ENCODE results near the gene PHLDB2.

DNA sequence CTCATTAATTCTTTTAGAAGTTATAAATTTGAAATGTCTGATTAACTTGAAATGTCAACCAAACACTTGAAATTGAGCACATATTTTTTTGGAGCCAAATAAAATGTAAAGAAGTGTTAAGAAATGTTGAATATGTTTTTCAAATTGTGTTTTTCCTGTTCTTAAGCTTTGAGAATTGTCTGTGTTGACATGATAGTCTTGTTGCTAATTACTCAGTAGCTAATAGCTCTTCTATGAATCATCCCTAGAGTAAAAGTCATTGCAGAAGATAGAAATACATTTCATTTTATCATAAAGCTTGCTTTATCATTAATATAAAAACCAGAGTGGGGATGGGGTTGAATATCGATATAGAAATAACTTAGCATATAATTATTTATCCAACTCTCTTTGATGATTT is 77.9 kb downstream of the PHLDB2 start:
- TF ChIP-seq, protein P1, sequence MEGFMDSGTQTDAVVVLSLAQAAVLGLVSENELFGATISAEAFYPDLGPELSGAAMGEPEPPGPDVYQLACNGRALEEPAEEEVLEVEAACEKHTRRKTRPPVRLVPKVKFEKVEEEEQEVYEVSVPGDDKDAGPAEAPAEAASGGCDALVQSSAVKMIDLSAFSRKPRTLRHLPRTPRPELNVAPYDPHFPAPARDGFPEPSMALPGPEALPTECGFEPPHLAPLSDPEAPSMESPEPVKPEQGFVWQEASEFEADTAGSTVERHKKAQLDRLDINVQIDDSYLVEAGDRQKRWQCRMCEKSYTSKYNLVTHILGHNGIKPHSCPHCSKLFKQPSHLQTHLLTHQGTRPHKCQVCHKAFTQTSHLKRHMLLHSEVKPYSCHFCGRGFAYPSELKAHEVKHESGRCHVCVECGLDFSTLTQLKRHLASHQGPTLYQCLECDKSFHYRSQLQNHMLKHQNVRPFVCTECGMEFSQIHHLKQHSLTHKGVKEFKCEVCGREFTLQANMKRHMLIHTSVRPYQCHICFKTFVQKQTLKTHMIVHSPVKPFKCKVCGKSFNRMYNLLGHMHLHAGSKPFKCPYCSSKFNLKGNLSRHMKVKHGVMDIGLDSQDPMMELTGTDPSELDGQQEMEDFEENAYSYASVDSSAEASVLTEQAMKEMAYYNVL (CRISPR knock-in tag; IDR thresholded peaks at IDR 0.05; ENCODE audit: borderline replicate concordance), result no peak
- no peak for TF ChIP-seq ATAD3A (CRISPR knock-in tag; IDR thresholded peaks at IDR 0.05)
- TF ChIP-seq, protein P2, sequence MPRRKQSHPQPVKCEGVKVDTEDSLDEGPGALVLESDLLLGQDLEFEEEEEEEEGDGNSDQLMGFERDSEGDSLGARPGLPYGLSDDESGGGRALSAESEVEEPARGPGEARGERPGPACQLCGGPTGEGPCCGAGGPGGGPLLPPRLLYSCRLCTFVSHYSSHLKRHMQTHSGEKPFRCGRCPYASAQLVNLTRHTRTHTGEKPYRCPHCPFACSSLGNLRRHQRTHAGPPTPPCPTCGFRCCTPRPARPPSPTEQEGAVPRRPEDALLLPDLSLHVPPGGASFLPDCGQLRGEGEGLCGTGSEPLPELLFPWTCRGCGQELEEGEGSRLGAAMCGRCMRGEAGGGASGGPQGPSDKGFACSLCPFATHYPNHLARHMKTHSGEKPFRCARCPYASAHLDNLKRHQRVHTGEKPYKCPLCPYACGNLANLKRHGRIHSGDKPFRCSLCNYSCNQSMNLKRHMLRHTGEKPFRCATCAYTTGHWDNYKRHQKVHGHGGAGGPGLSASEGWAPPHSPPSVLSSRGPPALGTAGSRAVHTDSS (CRISPR knock-in tag; conservative IDR thresholded peaks at IDR 0.05), result no peak
- TF ChIP-seq HNRNPK (IDR thresholded peaks at IDR 0.05; ENCODE audit: low read depth, low read length, poor library complexity, severe bottlenecking), result no peak
- no peak for TF ChIP-seq GABPA (IDR thresholded peaks at IDR 0.05; ENCODE audit: low read depth, low read length)
- no peak for TF ChIP-seq GABPA (CRISPR knock-in tag; IDR thresholded peaks at IDR 0.05; ENCODE audit: low read depth)
- TF ChIP-seq, protein P3, sequence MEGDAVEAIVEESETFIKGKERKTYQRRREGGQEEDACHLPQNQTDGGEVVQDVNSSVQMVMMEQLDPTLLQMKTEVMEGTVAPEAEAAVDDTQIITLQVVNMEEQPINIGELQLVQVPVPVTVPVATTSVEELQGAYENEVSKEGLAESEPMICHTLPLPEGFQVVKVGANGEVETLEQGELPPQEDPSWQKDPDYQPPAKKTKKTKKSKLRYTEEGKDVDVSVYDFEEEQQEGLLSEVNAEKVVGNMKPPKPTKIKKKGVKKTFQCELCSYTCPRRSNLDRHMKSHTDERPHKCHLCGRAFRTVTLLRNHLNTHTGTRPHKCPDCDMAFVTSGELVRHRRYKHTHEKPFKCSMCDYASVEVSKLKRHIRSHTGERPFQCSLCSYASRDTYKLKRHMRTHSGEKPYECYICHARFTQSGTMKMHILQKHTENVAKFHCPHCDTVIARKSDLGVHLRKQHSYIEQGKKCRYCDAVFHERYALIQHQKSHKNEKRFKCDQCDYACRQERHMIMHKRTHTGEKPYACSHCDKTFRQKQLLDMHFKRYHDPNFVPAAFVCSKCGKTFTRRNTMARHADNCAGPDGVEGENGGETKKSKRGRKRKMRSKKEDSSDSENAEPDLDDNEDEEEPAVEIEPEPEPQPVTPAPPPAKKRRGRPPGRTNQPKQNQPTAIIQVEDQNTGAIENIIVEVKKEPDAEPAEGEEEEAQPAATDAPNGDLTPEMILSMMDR (CRISPR knock-in tag; IDR thresholded peaks at IDR 0.05), result no peak
- no peak for TF ChIP-seq ZNF768 (CRISPR knock-in tag; IDR thresholded peaks at IDR 0.05)
- TF ChIP-seq, protein P4, sequence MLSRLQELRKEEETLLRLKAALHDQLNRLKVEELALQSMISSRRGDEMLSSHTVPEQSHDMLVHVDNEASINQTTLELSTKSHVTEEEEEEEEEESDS (CRISPR knock-in tag; IDR thresholded peaks at IDR 0.05; ENCODE audit: borderline replicate concordance), result no peak
- TF ChIP-seq ZNF713 (CRISPR knock-in tag; IDR thresholded peaks at IDR 0.05), result no peak
